B cell (primary cell): ENCODE measurements around the gene GPI. TPM values are rescaled to one million over a fixed set of nuclear protein-coding genes. Genes with fewer than 3 reads are reported as not detected.
"Not testable (repeated sequence)": the region's sequence is repeated elsewhere in the genome, so short reads cannot be mapped to it uniquely, and the experiment has no call there.

Experiments
- ATAC-seq: fragments of 200-7000 bp; cut with Tn5 transposase; one replicate; pipeline ENCODE4 v1.10.0; 2021; ENCODE audit warnings: low read depth, mild to moderate bottlenecking, moderate number of reproducible peaks, moderate library complexity
- CTCF ChIA-PET: fragments of 350-600 bp; sonication (Branson Sonifier 250); formaldehyde crosslinking; loops from one replicate; lab custom pipeline; 2021; ENCODE audit warnings: antibody characterized with exemption, inconsistent platforms; lab: Charles Lee
- POLR2A ChIA-PET: fragments of 350-600 bp; sonication (Branson Sonifier 250); formaldehyde crosslinking; loops from one replicate; lab custom pipeline; 2021; ENCODE audit warnings: antibody characterized with exemption; lab: Charles Lee
- DNase-seq: peaks from one replicate; pipeline ENCODE4 v3.0.0; 2013
- H2AFZ ChIP-seq: 2 replicates; pipeline ENCODE4 v1.6.1; 2012; ENCODE audit warnings: mild to moderate bottlenecking, low read depth, low read length; ENCODE audit not compliant: insufficient read depth, poor library complexity, severe bottlenecking
- H3K27ac ChIP-seq, 2 donors: 1 replicate in 1 of 2; 2 replicates in 1 of 2; pipeline ENCODE4 v1.5.1; 2012 to 2013; ENCODE audit warnings: low read length in 2 of 2, mild to moderate bottlenecking in 2 of 2, moderate library complexity in 1 of 2
- H3K27me3 ChIP-seq, 4 experiments: fragments of 200-600 bp in 1 of 4; sonication (generic) in 1 of 4; replicated peaks in 1 of 4; 1 replicate in 2 of 4; 2 replicates in 2 of 4; pipeline versions ENCODE4 v1.6.1 to v1.7.0; 2013 to 2016; ENCODE audit warnings: low read length in 3 of 4, mild to moderate bottlenecking in 2 of 4, mixed read lengths in 1 of 4, moderate library complexity in 1 of 4; ENCODE audit not compliant: insufficient read depth in 4 of 4, control insufficient read depth in 3 of 4; ENCODE audit errors: control extremely low read depth in 1 of 4
- H3K36me3 ChIP-seq, 2 experiments: replicated peaks in 1 of 2; 1 replicate in 1 of 2; 2 replicates in 1 of 2; pipeline versions ENCODE4 v1.6.1 to v1.7.1; 2013; ENCODE audit warnings: low read length in 1 of 2; ENCODE audit not compliant: insufficient read depth in 2 of 2, control insufficient read depth in 1 of 2; ENCODE audit errors: control extremely low read depth in 1 of 2, extremely low read depth in 1 of 2
- H3K4me1 ChIP-seq, 2 donors: fragments of 200-600 bp in 1 of 2; sonication (generic) in 1 of 2; 1 replicate in 1 of 2; 2 replicates in 1 of 2; pipeline versions ENCODE4 v1.5.1 to v1.6.1; 2013 to 2017; ENCODE audit warnings: low read length in 2 of 2; ENCODE audit not compliant: control insufficient read depth in 2 of 2, insufficient read depth in 2 of 2
- H3K4me2 ChIP-seq: replicated peaks from 2 replicates; pipeline ENCODE3; 2012; ENCODE audit warnings: mild to moderate bottlenecking, low read depth, low read length; ENCODE audit not compliant: poor library complexity, severe bottlenecking
- H3K4me3 ChIP-seq, 5 experiments: fragments of 200-600 bp in 1 of 5; sonication (generic) in 1 of 5; 1 replicate in 3 of 5; 2 replicates in 2 of 5; pipeline versions ENCODE4 v1.5.1 to v1.7.0; 2011 to 2016; ENCODE audit warnings: low read length in 4 of 5, mild to moderate bottlenecking in 4 of 5, low read depth in 2 of 5, control low read depth in 1 of 5, moderate library complexity in 1 of 5; ENCODE audit not compliant: insufficient read depth in 1 of 5; ENCODE audit errors: control extremely low read depth in 1 of 5, extremely low read depth in 1 of 5
- H3K79me2 ChIP-seq: fragments of 200-600 bp; sonication (generic); one replicate; pipeline ENCODE4 v1.6.0; 2016; ENCODE audit warnings: low read length; ENCODE audit not compliant: control insufficient read depth, insufficient read depth
- H3K9ac ChIP-seq: fragments of 200-600 bp; sonication (generic); 2 replicates; pipeline ENCODE4 v1.6.1; 2017; ENCODE audit warnings: mild to moderate bottlenecking, low read length, moderate library complexity
- H3K9me3 ChIP-seq, 3 donors: one replicate each; pipeline versions ENCODE4 v1.6.1 to v1.7.1; 2013; ENCODE audit warnings: low read length in 2 of 3; ENCODE audit not compliant: control insufficient read depth in 2 of 3, insufficient read depth in 1 of 3; ENCODE audit errors: control extremely low read depth in 1 of 3
- H4K20me1 ChIP-seq: 2 replicates; pipeline ENCODE4 v1.6.0; 2012; ENCODE audit warnings: mild to moderate bottlenecking, low read length; ENCODE audit not compliant: insufficient read depth, control insufficient read depth, poor library complexity, severe bottlenecking
- H3K27ac Mint-ChIP-seq: one replicate; pipeline ENCODE4 v1.8.0; 2021; ENCODE audit warnings: mixed read lengths
- H3K27me3 Mint-ChIP-seq: one replicate; pipeline ENCODE4 v1.8.0; 2021; ENCODE audit warnings: mixed read lengths
- H3K4me1 Mint-ChIP-seq: one replicate; pipeline ENCODE4 v1.8.0; 2021; ENCODE audit warnings: mixed read lengths
- H3K4me3 Mint-ChIP-seq: one replicate; pipeline ENCODE4 v1.8.0; 2021; ENCODE audit warnings: mixed read lengths
- H3K9me3 Mint-ChIP-seq: one replicate; pipeline ENCODE4 v1.8.0; 2022; ENCODE audit warnings: mixed read lengths; ENCODE audit not compliant: insufficient read depth
- EZH2 ChIP-seq: IDR thresholded peaks from 2 replicates; pipeline ENCODE4 v1.6.1; 2012; ENCODE audit warnings: borderline replicate concordance, low read depth, mild to moderate bottlenecking, moderate library complexity, low read length; ENCODE audit not compliant: insufficient read depth, poor library complexity, severe bottlenecking
- WGBS: methylation state at CpG from one replicate; pipeline ENCODE4 v1.1.5; 2013; ENCODE audit warnings: missing lambda C conversion rate; ENCODE audit not compliant: insufficient coverage; 5-methylcytosine and 5-hydroxymethylcytosine counted together
- intact Hi-C: fragments of 100-400 bp; cut with micrococcal nuclease; formaldehyde crosslinking; loops from one replicate; pipeline ENCODE4 v1.10.0; 2022
- polyA plus RNA-seq: library from polyadenylated mRNA; depleted of rRNA; stranded (reverse); fragments of >200 nt; gene quantifications from 2 replicates; pipeline ENCODE4 v1.2.3, GENCODE V29; 2012
- total RNA-seq, 2 donors: library from RNA; stranded (reverse); fragments of 120-200 nt in 1 of 2; gene quantifications; 1 replicate in 1 of 2; 2 replicates in 1 of 2; pipeline versions ENCODE4 v1.2.3 to v1.2.4, GENCODE V29; 2013 to 2022
- TF ChIP-seq, protein P1 (sequence below): fragments of 200-600 bp; IDR thresholded peaks from one replicate; pipeline ENCODE4 v1.8.0; 2022; ENCODE audit warnings: antibody characterized with exemption, mild to moderate bottlenecking

Gene GPI
- total and polyA plus RNA-seq, 2 donors (not counting 1 experiment from before 2014, with no cell fraction given), result 74.5 to 102 TPM

DNA sequence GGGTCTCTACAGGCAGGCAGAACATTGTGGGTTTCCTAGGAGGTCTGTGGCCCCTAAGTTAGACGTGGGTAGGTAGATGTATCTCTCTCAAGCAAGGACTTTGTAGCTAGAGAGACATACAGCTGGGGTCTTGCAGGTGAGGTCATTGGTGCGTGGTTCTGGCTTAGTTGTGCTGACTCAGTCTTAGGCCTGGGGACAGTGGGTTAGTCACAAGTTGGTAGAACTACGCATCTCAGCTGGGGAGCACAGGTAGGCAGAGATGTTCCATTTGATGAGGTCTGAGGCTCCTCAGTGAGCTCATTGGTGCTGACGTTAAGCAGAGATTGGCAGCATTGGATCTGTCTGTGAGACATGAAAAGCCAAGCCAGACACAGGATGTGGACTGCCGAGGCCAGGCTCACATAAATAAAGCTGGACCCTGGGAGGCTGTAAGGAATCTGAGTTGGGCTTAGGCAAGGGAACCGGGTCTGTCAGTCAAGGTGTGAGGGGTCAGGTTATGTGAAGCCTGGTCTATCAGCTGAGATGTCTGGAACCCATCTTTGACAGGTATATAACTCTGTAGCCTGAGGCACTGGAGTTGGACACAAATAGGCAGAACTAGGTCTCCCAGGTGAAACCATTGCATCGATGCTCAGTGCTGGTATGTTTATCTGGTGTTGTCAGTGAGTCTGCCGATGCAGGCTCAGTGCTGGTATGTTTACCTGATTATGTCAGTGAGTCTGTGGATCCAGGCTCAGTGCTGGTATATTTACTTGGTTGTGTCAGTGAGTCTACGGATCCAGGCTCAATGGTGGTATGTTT is 21.8 kb downstream of the GPI start:
- 97% methylated on average over 9 of the region's 9 CpGs for WGBS
- ChIA-PET POLR2A (no interaction called here), CTCF (no interaction called here)
- peaks cover 0 to 2% (median 0%) of the 10 kb centered on the region in 3 donors for H3K9me3 ChIP-seq
- no peak overlapping the region for H3K9ac ChIP-seq
- no peaks in the 10 kb centered on the region for H3K27me3 ChIP-seq
- no peak overlapping the region for H2AFZ ChIP-seq
- Mint-ChIP-seq H3K4me1 (no peaks in the 10 kb centered on the region), H3K27me3 (no peaks in the 10 kb centered on the region), H3K4me3 (no peak overlapping the region), H3K9me3 (no peaks in the 10 kb centered on the region), H3K27ac (no peak overlapping the region)
- intact Hi-C loops, result no loop called here
- no peaks in the 10 kb centered on the region for H4K20me1 ChIP-seq
- peaks cover 2 to 57% of the 10 kb centered on the region in 2 experiments for H3K36me3 ChIP-seq
- ATAC-seq, result no peak
- H3K79me2 ChIP-seq, result peaks cover 33% of the 10 kb centered on the region
- H3K4me3 ChIP-seq, result no peak overlapping the region
- no peak for DNase-seq
- H3K4me1 ChIP-seq, result no peaks in the 10 kb centered on the region
- H3K27ac ChIP-seq, result no peak overlapping the region
- H3K4me2 ChIP-seq, result no peak overlapping the region
- TF ChIP-seq, protein P1, sequence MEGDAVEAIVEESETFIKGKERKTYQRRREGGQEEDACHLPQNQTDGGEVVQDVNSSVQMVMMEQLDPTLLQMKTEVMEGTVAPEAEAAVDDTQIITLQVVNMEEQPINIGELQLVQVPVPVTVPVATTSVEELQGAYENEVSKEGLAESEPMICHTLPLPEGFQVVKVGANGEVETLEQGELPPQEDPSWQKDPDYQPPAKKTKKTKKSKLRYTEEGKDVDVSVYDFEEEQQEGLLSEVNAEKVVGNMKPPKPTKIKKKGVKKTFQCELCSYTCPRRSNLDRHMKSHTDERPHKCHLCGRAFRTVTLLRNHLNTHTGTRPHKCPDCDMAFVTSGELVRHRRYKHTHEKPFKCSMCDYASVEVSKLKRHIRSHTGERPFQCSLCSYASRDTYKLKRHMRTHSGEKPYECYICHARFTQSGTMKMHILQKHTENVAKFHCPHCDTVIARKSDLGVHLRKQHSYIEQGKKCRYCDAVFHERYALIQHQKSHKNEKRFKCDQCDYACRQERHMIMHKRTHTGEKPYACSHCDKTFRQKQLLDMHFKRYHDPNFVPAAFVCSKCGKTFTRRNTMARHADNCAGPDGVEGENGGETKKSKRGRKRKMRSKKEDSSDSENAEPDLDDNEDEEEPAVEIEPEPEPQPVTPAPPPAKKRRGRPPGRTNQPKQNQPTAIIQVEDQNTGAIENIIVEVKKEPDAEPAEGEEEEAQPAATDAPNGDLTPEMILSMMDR, result no peak
- TF ChIP-seq EZH2, result no peak

DNA sequence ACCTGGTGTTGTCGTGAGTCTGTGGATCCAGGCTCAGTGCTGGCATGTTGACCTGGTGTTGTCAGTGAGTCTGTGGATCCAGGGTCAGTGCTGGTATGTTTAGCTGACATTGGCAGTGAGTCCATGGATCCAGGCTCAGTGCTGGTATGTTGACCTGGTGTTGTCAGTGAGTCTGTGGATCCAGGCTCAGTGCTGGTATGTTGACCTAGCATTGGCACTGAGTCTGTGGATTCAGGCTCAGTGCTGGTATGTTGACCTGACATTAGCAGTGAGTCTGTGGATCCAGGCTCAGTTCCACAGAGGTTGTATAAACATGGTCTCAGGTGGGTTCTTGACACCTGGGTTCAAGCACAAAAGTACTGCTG is 22.4 kb downstream of the GPI start:
- ChIA-PET CTCF (no interaction called here), POLR2A (no interaction called here)
- Histone ChIP-seq H2AFZ (no peak overlapping the region), H3K27ac (no peak overlapping the region), H3K9me3 (peaks cover 0 to 2% (median 0%) of the 10 kb centered on the region in 3 donors), H3K36me3 (peaks cover 5 to 55% of the 10 kb centered on the region in 2 experiments), H3K4me1 (no peaks in the 10 kb centered on the region), H4K20me1 (no peaks in the 10 kb centered on the region), H3K9ac (no peak overlapping the region), H3K79me2 (peaks cover 30% of the 10 kb centered on the region), H3K27me3 (no peaks in the 10 kb centered on the region), H3K4me3 (no peak overlapping the region), H3K4me2 (no peak overlapping the region)
- TF ChIP-seq EZH2, result no peak
- TF ChIP-seq, protein P1, result no peak
- Mint-ChIP-seq H3K9me3 (no peaks in the 10 kb centered on the region), H3K27ac (no peak overlapping the region), H3K27me3 (no peaks in the 10 kb centered on the region), H3K4me1 (no peaks in the 10 kb centered on the region), H3K4me3 (no peak overlapping the region)
- DNase-seq (no peak), ATAC-seq (no peak)
- intact Hi-C loops, result no loop called here
- WGBS, result 100% methylated on average over 1 of the region's 1 CpG

DNA sequence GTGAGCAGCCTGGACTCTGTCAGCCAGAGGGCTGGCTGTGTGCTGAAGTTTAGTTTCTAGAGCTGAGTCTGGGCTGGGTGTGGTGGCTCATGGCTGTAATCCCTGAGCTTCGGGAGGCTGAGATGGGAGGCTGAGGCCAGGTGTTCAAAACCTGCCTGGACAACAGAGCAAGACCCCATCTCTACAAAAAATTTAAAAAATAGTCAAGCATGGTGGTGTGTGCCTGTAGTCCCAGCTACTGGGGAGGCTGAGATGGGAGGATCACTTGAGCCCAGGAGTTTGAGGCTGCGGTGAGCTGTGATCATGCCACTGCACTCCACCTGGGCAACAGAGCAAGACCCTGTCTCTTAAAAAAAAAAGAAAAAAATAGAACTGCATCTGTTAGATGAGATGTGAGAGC is 23.7 kb downstream of the GPI start:
- H3K27me3 Mint-ChIP-seq, H3K4me2 ChIP-seq, POLR2A ChIA-PET, ATAC-seq, CTCF ChIA-PET, H3K4me3 ChIP-seq, H3K9me3 ChIP-seq, H4K20me1 ChIP-seq, H3K4me1 ChIP-seq, intact Hi-C loops, H3K27ac Mint-ChIP-seq, H3K4me1 Mint-ChIP-seq, H3K27me3 ChIP-seq, H3K27ac ChIP-seq, H3K9ac ChIP-seq, H2AFZ ChIP-seq, H3K9me3 Mint-ChIP-seq, DNase-seq, H3K4me3 Mint-ChIP-seq: not testable (repeated sequence)
- Histone ChIP-seq H3K79me2 (peaks cover 22% of the 10 kb centered on the region), H3K36me3 (peaks cover 5 to 49% of the 10 kb centered on the region in 2 experiments)
- WGBS, result no CpG with 5 or more reads among the region's 2 CpGs
